ENCODE results near the gene TMEM259. TPM values are rescaled to one million over a fixed set of nuclear protein-coding genes. Genes with fewer than 3 reads are reported as not detected.
A peak's percentile ranks its signal among the peaks of the same experiment; 100 is the strongest.

The TMEM259 gene
- total and polyA plus RNA-seq, 2 of the 13 experiments (the other 11 are each of a cell fraction or from before 2014, with no cell fraction given): 64.7 to 164 TPM

- TF ChIP-seq ZBTB33 (CRISPR knock-in tag; IDR thresholded peaks at IDR 0.05): peak; percentile 42; the same call in 1 of the 2 replicates
- no peak; the same call in 1 of the 2 replicates for TF ChIP-seq SALL2 (CRISPR knock-in tag; IDR thresholded peaks at IDR 0.05)
- no peak; the same call in 1 of the 2 replicates for TF ChIP-seq NR2F2 (IDR thresholded peaks at IDR 0.05; ENCODE audit: borderline replicate concordance, low read depth)
- no peak; the same call in none of the 2 replicates for TF ChIP-seq ZNF619 (CRISPR knock-in tag; IDR thresholded peaks at IDR 0.05)
- no peak for TF ChIP-seq ZBTB3 (CRISPR knock-in tag; IDR thresholded peaks at IDR 0.05; ENCODE audit: borderline replicate concordance, low read depth)
- TF ChIP-seq KDM4B (CRISPR knock-in tag; IDR thresholded peaks at IDR 0.05): no peak
- TF ChIP-seq ZNF607 (CRISPR knock-in tag; IDR thresholded peaks at IDR 0.05; ENCODE audit: borderline replicate concordance): peak; percentile 88
- peak; percentile 87; the same call in 1 of the 2 replicates for TF ChIP-seq ZNF605 (CRISPR knock-in tag; IDR thresholded peaks at IDR 0.05)
- TF ChIP-seq NRL (CRISPR knock-in tag; IDR thresholded peaks at IDR 0.05; ENCODE audit: borderline replicate concordance): peak; percentile 95
- TF ChIP-seq, protein P1, sequence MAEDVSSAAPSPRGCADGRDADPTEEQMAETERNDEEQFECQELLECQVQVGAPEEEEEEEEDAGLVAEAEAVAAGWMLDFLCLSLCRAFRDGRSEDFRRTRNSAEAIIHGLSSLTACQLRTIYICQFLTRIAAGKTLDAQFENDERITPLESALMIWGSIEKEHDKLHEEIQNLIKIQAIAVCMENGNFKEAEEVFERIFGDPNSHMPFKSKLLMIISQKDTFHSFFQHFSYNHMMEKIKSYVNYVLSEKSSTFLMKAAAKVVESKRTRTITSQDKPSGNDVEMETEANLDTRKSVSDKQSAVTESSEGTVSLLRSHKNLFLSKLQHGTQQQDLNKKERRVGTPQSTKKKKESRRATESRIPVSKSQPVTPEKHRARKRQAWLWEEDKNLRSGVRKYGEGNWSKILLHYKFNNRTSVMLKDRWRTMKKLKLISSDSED (CRISPR knock-in tag; IDR thresholded peaks at IDR 0.05): peak; percentile 72; the same call in 1 of the 2 replicates
- TF ChIP-seq NFKB2 (CRISPR knock-in tag; IDR thresholded peaks at IDR 0.05; ENCODE audit: borderline replicate concordance): peak; percentile 90; the same call in 1 of the 2 replicates
- TF ChIP-seq ZNF543 (CRISPR knock-in tag; IDR thresholded peaks at IDR 0.05): 0 out of 2 replicates have a peak, but pooled peaks have one; percentile 45
- TF ChIP-seq, protein P2, sequence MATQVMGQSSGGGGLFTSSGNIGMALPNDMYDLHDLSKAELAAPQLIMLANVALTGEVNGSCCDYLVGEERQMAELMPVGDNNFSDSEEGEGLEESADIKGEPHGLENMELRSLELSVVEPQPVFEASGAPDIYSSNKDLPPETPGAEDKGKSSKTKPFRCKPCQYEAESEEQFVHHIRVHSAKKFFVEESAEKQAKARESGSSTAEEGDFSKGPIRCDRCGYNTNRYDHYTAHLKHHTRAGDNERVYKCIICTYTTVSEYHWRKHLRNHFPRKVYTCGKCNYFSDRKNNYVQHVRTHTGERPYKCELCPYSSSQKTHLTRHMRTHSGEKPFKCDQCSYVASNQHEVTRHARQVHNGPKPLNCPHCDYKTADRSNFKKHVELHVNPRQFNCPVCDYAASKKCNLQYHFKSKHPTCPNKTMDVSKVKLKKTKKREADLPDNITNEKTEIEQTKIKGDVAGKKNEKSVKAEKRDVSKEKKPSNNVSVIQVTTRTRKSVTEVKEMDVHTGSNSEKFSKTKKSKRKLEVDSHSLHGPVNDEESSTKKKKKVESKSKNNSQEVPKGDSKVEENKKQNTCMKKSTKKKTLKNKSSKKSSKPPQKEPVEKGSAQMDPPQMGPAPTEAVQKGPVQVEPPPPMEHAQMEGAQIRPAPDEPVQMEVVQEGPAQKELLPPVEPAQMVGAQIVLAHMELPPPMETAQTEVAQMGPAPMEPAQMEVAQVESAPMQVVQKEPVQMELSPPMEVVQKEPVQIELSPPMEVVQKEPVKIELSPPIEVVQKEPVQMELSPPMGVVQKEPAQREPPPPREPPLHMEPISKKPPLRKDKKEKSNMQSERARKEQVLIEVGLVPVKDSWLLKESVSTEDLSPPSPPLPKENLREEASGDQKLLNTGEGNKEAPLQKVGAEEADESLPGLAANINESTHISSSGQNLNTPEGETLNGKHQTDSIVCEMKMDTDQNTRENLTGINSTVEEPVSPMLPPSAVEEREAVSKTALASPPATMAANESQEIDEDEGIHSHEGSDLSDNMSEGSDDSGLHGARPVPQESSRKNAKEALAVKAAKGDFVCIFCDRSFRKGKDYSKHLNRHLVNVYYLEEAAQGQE (IDR thresholded peaks at IDR 0.05; ENCODE audit: borderline replicate concordance in 1 of 2, low read depth in 1 of 2, low read length in 2 of 2): no peak; a peak in 1 of 4 replicates
- no peak for TF ChIP-seq HIC2 (CRISPR knock-in tag; IDR thresholded peaks at IDR 0.05; ENCODE audit: low read depth)
- TF ChIP-seq ZNF782 (CRISPR knock-in tag; IDR thresholded peaks at IDR 0.05; ENCODE audit: borderline replicate concordance): no peak
- no peak for TF ChIP-seq MED13 (CRISPR knock-in tag; IDR thresholded peaks at IDR 0.05)
- TF ChIP-seq ZNF572 (CRISPR knock-in tag; IDR thresholded peaks at IDR 0.05): no peak
- no peak for TF ChIP-seq THYN1 (CRISPR knock-in tag; IDR thresholded peaks at IDR 0.05; ENCODE audit: borderline replicate concordance, low read depth)
- TF ChIP-seq SP140L (CRISPR knock-in tag; IDR thresholded peaks at IDR 0.05; ENCODE audit: borderline replicate concordance): no peak
- TF ChIP-seq ZNF260 (CRISPR knock-in tag; IDR thresholded peaks at IDR 0.05; ENCODE audit: borderline replicate concordance, low read depth): no peak
These were observed 30.3 kb upstream of the TMEM259 start (continued) for GRCh38 chr19:1050989-1051788.

All from HepG2 (cell line).